Muscle of leg (tissue), 11 donors: ENCODE results near the gene RAB31. TPM values are rescaled to one million over a fixed set of nuclear protein-coding genes. Genes with fewer than 3 reads are reported as not detected.
"Not testable (repeated sequence)": the region's sequence is repeated elsewhere in the genome, so short reads cannot be mapped to it uniquely, and the experiment has no call there.

Source experiments
- DNase-seq: peaks from one replicate; pipeline ENCODE4 v3.0.0; 2013
- H3K27ac ChIP-seq: one replicate; pipeline ENCODE4 v1.5.1; 2013; ENCODE audit warnings: mild to moderate bottlenecking, low read length, control low read depth
- H3K27me3 ChIP-seq: one replicate; pipeline ENCODE4 v1.6.1; 2013; ENCODE audit warnings: low read length; ENCODE audit not compliant: control insufficient read depth, insufficient read depth
- H3K36me3 ChIP-seq: one replicate; pipeline ENCODE4 v1.6.1; 2013; ENCODE audit warnings: low read length; ENCODE audit not compliant: control insufficient read depth, insufficient read depth
- H3K4me1 ChIP-seq: one replicate; pipeline ENCODE4 v1.6.1; 2013; ENCODE audit warnings: low read length; ENCODE audit not compliant: control insufficient read depth, insufficient read depth
- H3K4me3 ChIP-seq: one replicate; pipeline ENCODE4 v1.5.1; 2013; ENCODE audit warnings: low read length, control low read depth
- H3K9me3 ChIP-seq: replicated peaks from 2 replicates; pipeline ENCODE4 v1.6.1; 2013; ENCODE audit warnings: low read depth, low read length; ENCODE audit not compliant: control insufficient read depth
- WGBS: methylation state at CpG from one replicate; pipeline ENCODE4 v1.1.5; 2013; ENCODE audit warnings: missing lambda C conversion rate; ENCODE audit not compliant: insufficient coverage; 5-methylcytosine and 5-hydroxymethylcytosine counted together
- polyA plus RNA-seq, 8 donors: library from polyadenylated mRNA; unstranded; fragments of 120-200 nt; gene quantifications; one replicate each; pipeline versions ENCODE4 v1.2.1 to v1.2.3, GENCODE V29; 2013; ENCODE audit warnings: inconsistent platforms in 1 of 8, low replicate concordance in 1 of 8; ENCODE audit not compliant: insufficient read length in 8 of 8, insufficient read depth in 1 of 8
- total RNA-seq: library from RNA; stranded (reverse); fragments of 120-200 nt; gene quantifications from one replicate; pipeline ENCODE4 v1.2.4, GENCODE V29; 2013

RAB31 gene
- total and polyA plus RNA-seq, 9 donors = 19.6 to 40.8 (median 27.6) TPM

GRCh38 chr18:9766740-9767139 lies 58.6 kb downstream of the RAB31 start:
- Histone ChIP-seq H3K27me3 (no peaks in the 10 kb centered on the region), H3K36me3 (no peaks in the 10 kb centered on the region), H3K4me1 (peaks cover 7% of the 10 kb centered on the region), H3K4me3 (no peak overlapping the region), H3K27ac (no peak overlapping the region), H3K9me3 (no peaks in the 10 kb centered on the region)
- no peak for DNase-seq
- WGBS = no CpG with 5 or more reads among the region's 1 CpG

GRCh38 chr18:9768071-9768691 lies 60.1 kb downstream of the RAB31 start:
- not testable (repeated sequence) for H3K36me3 ChIP-seq, H3K4me1 ChIP-seq, H3K27me3 ChIP-seq, H3K9me3 ChIP-seq, H3K4me3 ChIP-seq, H3K27ac ChIP-seq, DNase-seq
- no CpG with 5 or more reads among the region's 2 CpGs for WGBS

- not testable (repeated sequence) for H3K27me3 ChIP-seq, H3K27ac ChIP-seq, H3K4me1 ChIP-seq, DNase-seq, H3K4me3 ChIP-seq, H3K9me3 ChIP-seq, H3K36me3 ChIP-seq
- WGBS = 88% methylated on average over 1 of the region's 3 CpGs
Measured at GRCh38 chr18:9770111-9770510, 62.0 kb downstream of the RAB31 start.

- peak; percentile 75 for DNase-seq
- no peaks in the 10 kb centered on the region for H3K27me3 ChIP-seq
- H3K4me3 ChIP-seq = no peak overlapping the region
- 14% methylated on average over 7 of the region's 18 CpGs for WGBS
- no peaks in the 10 kb centered on the region for H3K9me3 ChIP-seq
- peaks cover 3% of the 10 kb centered on the region for H3K4me1 ChIP-seq
- no peaks in the 10 kb centered on the region for H3K36me3 ChIP-seq
- no peak overlapping the region for H3K27ac ChIP-seq
Measured at GRCh38 chr18:9771261-9771976, 63.3 kb downstream of the RAB31 start.

GRCh38 chr18:9771977-9772660 lies 64.0 kb downstream of the RAB31 start:
- Histone ChIP-seq H3K27ac (no peak overlapping the region), H3K4me1 (peaks cover 3% of the 10 kb centered on the region)

GRCh38 chr18:9772847-9773677 lies 65.0 kb downstream of the RAB31 start:
- Histone ChIP-seq H3K27ac (no peak overlapping the region), H3K27me3 (no peaks in the 10 kb centered on the region), H3K9me3 (no peaks in the 10 kb centered on the region), H3K4me1 (peaks cover 3% of the 10 kb centered on the region), H3K36me3 (no peaks in the 10 kb centered on the region), H3K4me3 (no peak overlapping the region)
- no peak for DNase-seq
- 83% methylated on average over 11 of the region's 13 CpGs for WGBS

More at GRCh38 chr18:9771977-9772660, 64.0 kb downstream of the RAB31 start:
- H3K36me3 ChIP-seq = no peaks in the 10 kb centered on the region
- H3K4me3 ChIP-seq = no peak overlapping the region
- no peak for DNase-seq
- no peaks in the 10 kb centered on the region for H3K9me3 ChIP-seq
- WGBS = 87% methylated on average over 10 of the region's 14 CpGs
- H3K27me3 ChIP-seq = no peaks in the 10 kb centered on the region

- no peak overlapping the region for H3K4me3 ChIP-seq
- DNase-seq = no peak
- H3K36me3 ChIP-seq = no peaks in the 10 kb centered on the region
- H3K4me1 ChIP-seq = peaks cover 3% of the 10 kb centered on the region
- H3K27me3 ChIP-seq = no peaks in the 10 kb centered on the region
- WGBS = 100% methylated on average over 2 of the region's 5 CpGs
- no peaks in the 10 kb centered on the region for H3K9me3 ChIP-seq
- no peak overlapping the region for H3K27ac ChIP-seq
Measured at GRCh38 chr18:9774150-9774549, 66.0 kb downstream of the RAB31 start.

GRCh38 chr18:9775178-9775577 lies 67.1 kb downstream of the RAB31 start:
- WGBS = 70% methylated on average over 10 of the region's 10 CpGs
- H3K9me3 ChIP-seq = no peaks in the 10 kb centered on the region
- no peaks in the 10 kb centered on the region for H3K36me3 ChIP-seq
- H3K27ac ChIP-seq = no peak overlapping the region
- DNase-seq = no peak
- H3K4me1 ChIP-seq = peaks cover 3% of the 10 kb centered on the region
- H3K4me3 ChIP-seq = no peak overlapping the region
- H3K27me3 ChIP-seq = no peaks in the 10 kb centered on the region

- Histone ChIP-seq H3K4me1 (no peaks in the 10 kb centered on the region), H3K27me3 (no peaks in the 10 kb centered on the region), H3K27ac (no peak overlapping the region), H3K4me3 (no peak overlapping the region), H3K36me3 (no peaks in the 10 kb centered on the region), H3K9me3 (no peaks in the 10 kb centered on the region)
- no peak for DNase-seq
- 100% methylated on average over 1 of the region's 4 CpGs for WGBS
Measured at GRCh38 chr18:9779630-9780029, 71.5 kb downstream of the RAB31 start.
